ENCODE results near the gene NCEH1. TPM values are rescaled to one million over a fixed set of nuclear protein-coding genes. Genes with fewer than 3 reads are reported as not detected.

Gene NCEH1
- total RNA-seq, 2 donors from 2014 or later = 14.1 to 16.5 TPM

GRCh38 chr3:172640751-172641150, 70.1 kb downstream of the NCEH1 start:
- no peak overlapping the region for H3K9ac ChIP-seq (ENCODE audit: extremely low read depth, low read length, poor library complexity, severe bottlenecking)
- H3K4me3 ChIP-seq (ENCODE audit: low read length) = no peak overlapping the region
- no peaks in the 10 kb centered on the region for H3K9me3 Mint-ChIP-seq
- no peak overlapping the region for H3K27ac Mint-ChIP-seq
- no peaks in the 10 kb centered on the region for H3K27me3 Mint-ChIP-seq (ENCODE audit: insufficient read depth)
- no peaks in the 10 kb centered on the region for H3K36me3 ChIP-seq (ENCODE audit: control insufficient read depth, insufficient read depth, low read length)
- TF ChIP-seq, protein P1, sequence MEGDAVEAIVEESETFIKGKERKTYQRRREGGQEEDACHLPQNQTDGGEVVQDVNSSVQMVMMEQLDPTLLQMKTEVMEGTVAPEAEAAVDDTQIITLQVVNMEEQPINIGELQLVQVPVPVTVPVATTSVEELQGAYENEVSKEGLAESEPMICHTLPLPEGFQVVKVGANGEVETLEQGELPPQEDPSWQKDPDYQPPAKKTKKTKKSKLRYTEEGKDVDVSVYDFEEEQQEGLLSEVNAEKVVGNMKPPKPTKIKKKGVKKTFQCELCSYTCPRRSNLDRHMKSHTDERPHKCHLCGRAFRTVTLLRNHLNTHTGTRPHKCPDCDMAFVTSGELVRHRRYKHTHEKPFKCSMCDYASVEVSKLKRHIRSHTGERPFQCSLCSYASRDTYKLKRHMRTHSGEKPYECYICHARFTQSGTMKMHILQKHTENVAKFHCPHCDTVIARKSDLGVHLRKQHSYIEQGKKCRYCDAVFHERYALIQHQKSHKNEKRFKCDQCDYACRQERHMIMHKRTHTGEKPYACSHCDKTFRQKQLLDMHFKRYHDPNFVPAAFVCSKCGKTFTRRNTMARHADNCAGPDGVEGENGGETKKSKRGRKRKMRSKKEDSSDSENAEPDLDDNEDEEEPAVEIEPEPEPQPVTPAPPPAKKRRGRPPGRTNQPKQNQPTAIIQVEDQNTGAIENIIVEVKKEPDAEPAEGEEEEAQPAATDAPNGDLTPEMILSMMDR (conservative IDR thresholded peaks at IDR 0.05) = no peak
- H3K4me1 Mint-ChIP-seq = no peaks in the 10 kb centered on the region
- no peak overlapping the region for H3K4me3 Mint-ChIP-seq
- WGBS, 2 experiments (ENCODE audit: insufficient coverage in 1 of 2, insufficient read length in 1 of 2) = 95 to 100% methylated on average over 2 to 5 of the region's 5 CpGs
- H3K27me3 ChIP-seq (ENCODE audit: control insufficient read depth, insufficient read depth, low read length, poor library complexity, severe bottlenecking) = no peaks in the 10 kb centered on the region
- no peak overlapping the region for H3K27ac ChIP-seq (ENCODE audit: low read depth, low read length)
- peaks cover 27% of the 10 kb centered on the region for H3K36me3 Mint-ChIP-seq (ENCODE audit: low read depth)
- DNase-seq = no peak
- H3K9me3 ChIP-seq (ENCODE audit: control insufficient read depth, low read length) = no peaks in the 10 kb centered on the region
- no peaks in the 10 kb centered on the region for H3K4me1 ChIP-seq (ENCODE audit: control insufficient read depth, insufficient read depth, low read length)

- Mint-ChIP-seq H3K36me3 (ENCODE audit: low read depth) (peaks cover 34% of the 10 kb centered on the region), H3K27me3 (ENCODE audit: insufficient read depth) (no peaks in the 10 kb centered on the region), H3K4me1 (no peaks in the 10 kb centered on the region), H3K9me3 (no peaks in the 10 kb centered on the region), H3K27ac (no peak overlapping the region), H3K4me3 (no peak overlapping the region)
- Histone ChIP-seq H3K27me3 (ENCODE audit: control insufficient read depth, insufficient read depth, low read length, poor library complexity, severe bottlenecking) (no peaks in the 10 kb centered on the region), H3K4me3 (ENCODE audit: low read length) (no peak overlapping the region), H3K36me3 (ENCODE audit: control insufficient read depth, insufficient read depth, low read length) (peaks cover 6% of the 10 kb centered on the region), H3K9me3 (ENCODE audit: control insufficient read depth, low read length) (no peaks in the 10 kb centered on the region), H3K4me1 (ENCODE audit: control insufficient read depth, insufficient read depth, low read length) (no peaks in the 10 kb centered on the region), H3K27ac (ENCODE audit: low read depth, low read length) (no peak overlapping the region), H3K9ac (ENCODE audit: extremely low read depth, low read length, poor library complexity, severe bottlenecking) (no peak overlapping the region)
- no peak for DNase-seq
- TF ChIP-seq, protein P1 (conservative IDR thresholded peaks at IDR 0.05) = no peak
- WGBS, 2 experiments (ENCODE audit: insufficient coverage in 1 of 2, insufficient read length in 1 of 2) = 86 to 89% methylated on average over 3 of the region's 3 CpGs
Observed at GRCh38 chr3:172635588-172635987, 75.3 kb downstream of the NCEH1 start.

GRCh38 chr3:172634948-172635347, 75.9 kb downstream of the NCEH1 start:
- H3K4me1 ChIP-seq (ENCODE audit: control insufficient read depth, insufficient read depth, low read length) = no peaks in the 10 kb centered on the region
- TF ChIP-seq, protein P1 (conservative IDR thresholded peaks at IDR 0.05) = no peak
- Mint-ChIP-seq H3K4me3 (no peak overlapping the region), H3K9me3 (no peaks in the 10 kb centered on the region), H3K4me1 (no peaks in the 10 kb centered on the region), H3K27ac (no peak overlapping the region), H3K36me3 (ENCODE audit: low read depth) (peaks cover 34% of the 10 kb centered on the region), H3K27me3 (ENCODE audit: insufficient read depth) (no peaks in the 10 kb centered on the region)
- H3K9me3 ChIP-seq (ENCODE audit: control insufficient read depth, low read length) = no peaks in the 10 kb centered on the region
- H3K36me3 ChIP-seq (ENCODE audit: control insufficient read depth, insufficient read depth, low read length) = peaks cover 6% of the 10 kb centered on the region
- 60 to 90% methylated on average over 1 to 3 of the region's 3 CpGs for WGBS, 2 experiments (ENCODE audit: insufficient coverage in 1 of 2, insufficient read length in 1 of 2)
- H3K27me3 ChIP-seq (ENCODE audit: control insufficient read depth, insufficient read depth, low read length, poor library complexity, severe bottlenecking) = no peaks in the 10 kb centered on the region
- no peak for DNase-seq
- H3K4me3 ChIP-seq (ENCODE audit: low read length) = no peak overlapping the region
- H3K27ac ChIP-seq (ENCODE audit: low read depth, low read length) = no peak overlapping the region
- H3K9ac ChIP-seq (ENCODE audit: extremely low read depth, low read length, poor library complexity, severe bottlenecking) = no peak overlapping the region

Data from endodermal cell (in vitro differentiated cells).